HG03108 (cell line): ENCODE results near the gene ESRRA.
A peak's percentile ranks its signal among the peaks of the same experiment; 100 is the strongest.

Experiments used
- ATAC-seq: cut with Tn5 transposase; IDR thresholded peaks from one replicate; pipeline ENCODE4 v1.9.1; 2021; ENCODE audit warnings: moderate library complexity; ENCODE audit not compliant: unreplicated experiment

ESRRA gene

GRCh38 chr11:64291262-64291751 is 14.0 kb upstream of the ESRRA start, which contains the start of gene KCNK4:
KCNK4 (plus strand) TSS chr11:64291302; CDS start chr11:64293019, 1,717 bp downstream.
- no peak for ATAC-seq

- ATAC-seq = no peak
Measured at GRCh38 chr11:64291752-64292459, 13.4 kb upstream of the ESRRA start.

- ATAC-seq = no peak
Measured at GRCh38 chr11:64292460-64293254, 12.7 kb upstream of the ESRRA start.

GRCh38 chr11:64294774-64295173 is 10.6 kb upstream of the ESRRA start:
- ATAC-seq = no peak

- ATAC-seq = no peak
Measured at GRCh38 chr11:64295760-64296159, 9.6 kb upstream of the ESRRA start.

GRCh38 chr11:64296236-64296635 is 9.1 kb upstream of the ESRRA start:
- no peak for ATAC-seq

- ATAC-seq = no peak
Measured at GRCh38 chr11:64296830-64297698, 8.3 kb upstream of the ESRRA start.

GRCh38 chr11:64297699-64298358 is 7.5 kb upstream of the ESRRA start:
- ATAC-seq = no peak

- ATAC-seq = no peak
Measured at GRCh38 chr11:64298966-64299846, 6.1 kb upstream of the ESRRA start.

- no peak for ATAC-seq
Measured at GRCh38 chr11:64299847-64300648, 5.3 kb upstream of the ESRRA start, which contains the start of gene CATSPERZ. CATSPERZ (plus strand) TSS chr11:64300358; CDS start chr11:64300411, 53 bp downstream.

- ATAC-seq = no peak
Measured at GRCh38 chr11:64303109-64304031, 2.0 kb upstream of the ESRRA start.

- ATAC-seq = no peak
Measured at GRCh38 chr11:64304032-64304315, 1.4 kb upstream of the ESRRA start.

GRCh38 chr11:64304316-64305072 is 830 bp upstream of the ESRRA start:
- ATAC-seq = peak; percentile 30

- ATAC-seq = peak; percentile 19
Measured at GRCh38 chr11:64305691-64306562, 603 bp downstream of the ESRRA start.

GRCh38 chr11:64306563-64306875 is 1.2 kb downstream of the ESRRA start:
- no peak for ATAC-seq

- ATAC-seq = no peak
Measured at GRCh38 chr11:64306876-64307622, 1.7 kb downstream of the ESRRA start.
